ENCODE results near the gene GAD2. TPM values are rescaled to one million over a fixed set of nuclear protein-coding genes. Genes with fewer than 3 reads are reported as not detected.

The GAD2 gene
- total RNA-seq, 1 experiment from 2014 or later: not detected

GRCh38 chr10:26314265-26315013, 97.9 kb downstream of the GAD2 start:
- no peak for DNase-seq (ENCODE audit: low read depth)

GRCh38 chr10:26318672-26319071, 102.1 kb downstream of the GAD2 start:
- DNase-seq (ENCODE audit: low read depth): no peak

DNA sequence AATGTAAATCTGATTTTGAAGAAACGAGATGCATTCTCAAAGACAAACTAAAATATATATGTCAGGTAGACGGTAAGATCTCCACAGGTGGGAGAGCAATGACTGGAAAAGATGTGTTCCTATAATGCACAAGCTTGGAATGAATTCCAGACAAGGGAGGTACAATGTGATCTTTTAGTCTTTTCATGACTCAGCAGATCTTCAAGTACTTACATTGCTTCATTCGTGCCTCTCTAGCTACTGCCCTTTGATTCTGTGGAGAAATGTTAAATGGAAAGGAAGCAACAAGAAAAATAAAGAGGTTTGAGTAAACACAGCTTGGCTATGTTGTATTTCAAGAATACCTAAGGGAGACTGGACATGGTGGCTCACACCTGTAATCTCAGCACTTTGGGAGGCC, 106.6 kb downstream of the GAD2 start:
- no peak for DNase-seq (ENCODE audit: low read depth)

DNA sequence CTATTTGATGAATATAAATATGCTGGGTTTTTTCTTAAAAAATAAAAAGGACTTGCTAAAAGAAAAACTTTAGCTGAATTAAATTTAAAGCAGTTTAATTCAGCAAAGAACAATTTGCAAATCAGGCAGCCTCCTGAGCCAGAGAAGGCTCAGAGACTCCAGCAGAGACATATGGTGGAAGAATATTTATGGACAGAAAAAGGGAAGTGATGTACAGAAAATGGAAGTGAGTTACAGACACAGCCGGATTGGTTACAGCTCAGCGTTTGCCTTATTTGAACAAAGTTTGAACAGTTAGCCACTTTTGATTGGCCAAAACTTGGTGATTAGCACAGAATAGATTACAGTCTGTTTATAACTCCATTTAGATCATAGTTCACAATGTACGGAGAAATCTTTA, 110.3 kb downstream of the GAD2 start:
- DNase-seq (ENCODE audit: low read depth): no peak

GRCh38 chr10:26327811-26328210, 111.2 kb downstream of the GAD2 start:
- no peak for DNase-seq (ENCODE audit: low read depth)

GRCh38 chr10:26331371-26331770, 114.8 kb downstream of the GAD2 start:
- no peak for DNase-seq (ENCODE audit: low read depth)

DNA sequence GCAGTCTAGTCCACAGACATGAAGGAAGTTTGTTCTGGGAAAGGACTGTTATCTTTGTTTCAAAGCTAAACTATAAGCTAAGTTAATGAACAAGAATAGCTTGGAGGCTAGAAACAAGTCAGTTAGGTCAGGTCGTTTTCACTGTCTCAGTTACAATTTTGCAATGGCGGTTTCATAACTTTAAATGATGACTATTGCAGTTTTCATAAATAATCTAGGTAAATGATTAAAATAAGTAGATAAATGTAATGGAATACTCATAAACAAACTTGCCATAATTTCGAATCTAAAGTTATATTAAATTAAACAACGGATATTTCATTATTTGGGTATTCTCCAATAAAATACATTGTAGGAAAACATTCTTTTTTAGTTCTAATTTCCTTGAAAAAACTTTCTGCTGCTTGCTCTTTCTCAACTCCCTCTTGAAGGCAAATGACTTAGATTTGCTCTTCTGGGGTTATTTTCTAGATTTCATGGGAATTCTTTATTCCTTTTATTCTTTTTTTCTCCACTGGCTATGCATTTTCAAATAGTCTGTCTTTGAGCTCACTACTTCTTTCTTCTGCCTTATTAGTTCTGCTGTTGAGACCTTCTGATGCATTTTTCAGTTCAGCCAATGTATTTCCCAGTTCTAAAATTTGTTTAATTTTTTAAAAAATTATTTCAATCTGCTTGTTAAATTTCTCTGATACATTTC, 117.8 kb downstream of the GAD2 start:
- no peak for DNase-seq (ENCODE audit: low read depth)

DNA sequence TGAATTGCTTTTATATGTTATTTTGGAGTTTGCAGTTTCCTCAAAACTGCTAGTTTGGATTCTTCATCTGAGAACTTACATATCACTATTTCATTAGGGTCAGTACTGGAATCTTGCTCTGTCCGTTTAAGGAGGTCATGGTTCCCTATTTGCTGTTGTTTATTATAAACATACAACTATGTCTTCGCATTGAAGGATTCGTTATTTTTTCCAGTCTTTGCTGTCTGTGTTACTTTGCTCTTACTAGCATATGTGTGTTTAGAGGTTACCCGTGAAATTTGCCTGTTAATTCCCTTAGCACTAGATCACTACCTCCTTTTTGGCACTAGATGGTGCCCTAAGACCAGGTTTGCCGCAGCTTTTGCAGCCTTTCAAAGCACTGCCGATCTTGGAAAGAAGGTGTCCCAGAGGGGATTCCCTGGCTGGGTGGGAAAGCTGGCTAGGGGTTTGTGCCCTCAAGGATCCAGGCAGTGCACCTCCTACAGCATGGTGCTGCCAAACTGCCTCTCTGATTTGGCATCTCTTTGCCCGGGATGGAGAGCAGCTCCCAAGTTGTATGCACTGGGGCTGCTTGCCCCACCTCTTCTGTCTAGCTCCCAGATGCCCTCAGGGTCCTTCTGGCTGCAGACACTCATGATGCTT, 118.5 kb downstream of the GAD2 start:
- DNase-seq (ENCODE audit: low read depth): peak; percentile 66

DNA sequence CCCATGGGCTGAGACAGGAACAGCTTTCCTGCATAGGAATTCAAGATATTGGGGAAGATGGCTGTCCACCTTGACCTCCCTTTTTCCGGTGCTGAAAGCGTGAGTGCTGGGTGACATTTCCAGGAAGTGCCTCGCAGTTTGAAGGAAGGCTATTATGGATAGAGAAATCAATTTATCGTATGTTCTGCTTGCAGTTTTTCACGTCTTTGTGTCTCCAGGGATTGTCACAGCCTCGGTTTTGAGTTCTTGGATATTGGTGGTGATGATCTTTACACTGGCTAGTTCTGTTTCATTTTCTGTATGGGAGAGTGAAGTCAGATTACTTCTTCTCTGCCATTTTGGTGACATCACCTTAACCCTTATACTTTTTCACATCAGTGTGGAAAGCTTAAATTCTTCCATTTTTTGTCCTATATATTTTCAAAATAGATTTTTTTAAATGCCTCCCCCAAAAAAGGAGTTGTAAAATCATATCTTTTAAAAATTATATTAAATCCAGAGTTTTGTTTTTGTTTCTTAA, 119.1 kb downstream of the GAD2 start:
- DNase-seq (ENCODE audit: low read depth): no peak

- no peak for DNase-seq (ENCODE audit: low read depth)
These were observed 120.4 kb downstream of the GAD2 start for GRCh38 chr10:26336979-26337378.

DNA sequence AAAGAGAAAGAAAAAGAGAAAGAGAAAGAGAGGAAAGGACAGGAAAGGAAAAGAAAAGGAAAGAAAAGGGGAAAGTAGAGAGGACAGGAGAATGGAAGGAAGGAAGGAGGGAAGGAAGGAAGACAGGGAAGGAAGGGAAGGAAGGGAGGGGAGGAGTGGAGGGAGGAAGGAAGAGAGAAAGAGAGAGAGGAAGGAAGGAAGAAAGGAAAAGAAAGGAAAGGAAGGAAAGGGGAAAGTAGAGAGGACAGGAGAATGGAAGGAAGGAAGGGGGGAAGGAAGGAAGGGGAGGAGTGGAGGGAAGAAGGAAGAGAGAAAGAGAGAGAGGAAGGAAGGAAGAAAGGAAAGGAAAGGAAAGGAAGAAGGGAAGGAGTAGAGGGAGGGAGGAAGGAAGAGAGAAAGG, 125.1 kb downstream of the GAD2 start:
- no peak for DNase-seq (ENCODE audit: low read depth)

DNA sequence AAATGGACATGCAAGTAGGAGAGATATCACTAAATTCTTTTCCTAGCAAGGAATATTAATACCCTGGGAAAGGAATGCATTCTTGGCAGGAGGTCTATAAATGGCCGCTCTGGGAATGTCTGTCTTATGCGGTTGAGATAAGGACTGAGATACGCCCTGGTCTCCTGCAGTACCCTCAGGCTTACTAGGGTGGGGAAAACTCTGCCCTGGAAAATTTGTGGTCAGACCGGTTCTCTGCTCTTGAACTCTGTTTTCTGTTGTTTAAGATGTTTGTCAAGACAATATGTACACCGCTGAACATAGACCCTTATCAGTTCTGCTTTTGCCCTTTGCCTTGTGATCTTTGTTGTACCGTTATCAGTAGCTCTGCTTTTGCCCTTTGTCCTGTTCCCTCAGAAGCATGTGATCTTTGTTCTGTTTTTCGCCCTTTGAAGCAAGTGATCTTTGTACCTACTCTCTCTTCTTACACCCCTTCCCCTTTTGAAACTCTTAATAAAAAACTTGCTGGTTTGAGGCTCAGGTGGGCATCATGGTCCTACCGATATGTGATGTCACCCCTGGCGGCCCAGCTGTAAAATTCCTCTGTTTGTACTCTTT, 132.3 kb downstream of the GAD2 start:
- DNase-seq (ENCODE audit: low read depth): peak; percentile 5

Other genes with a start within 250 kb of the GAD2 start
- gene APBB1IP, start 221.6 kb downstream of the GAD2 start, total RNA-seq (2014; rRNA removed; shearing (Covaris generic)): not detected in 2 replicates

Measured in Daoy (cell line).